Trophoblast cell (in vitro differentiated cells and primary cell): Measurements from ENCODE around the gene IL36RN.

Experiments
- DNase-seq, 2 donors: peaks; one replicate each; pipeline ENCODE4 v3.0.0-alpha.2; 2016
- H2AFZ ChIP-seq: 2 replicates; pipeline ENCODE4 v1.6.1; 2013; ENCODE audit warnings: low read length, moderate library complexity, mild to moderate bottlenecking; ENCODE audit not compliant: insufficient read depth, poor library complexity
- H2AK5ac ChIP-seq: 2 replicates; pipeline ENCODE4 v1.6.1; 2013; ENCODE audit warnings: mild to moderate bottlenecking, low read length
- H2BK120ac ChIP-seq: 2 replicates; pipeline ENCODE4 v1.6.1; 2013; ENCODE audit warnings: low read length, mild to moderate bottlenecking, moderate library complexity; ENCODE audit not compliant: insufficient read depth, poor library complexity
- H2BK12ac ChIP-seq: 2 replicates; pipeline ENCODE4 v1.6.1; 2013; ENCODE audit warnings: mild to moderate bottlenecking, low read length, moderate library complexity
- H2BK5ac ChIP-seq: 2 replicates; pipeline ENCODE4 v1.6.1; 2013; ENCODE audit warnings: low read length, low read depth, moderate library complexity, mild to moderate bottlenecking; ENCODE audit not compliant: poor library complexity
- H3K14ac ChIP-seq: 2 replicates; pipeline ENCODE4 v1.6.1; 2013; ENCODE audit warnings: mild to moderate bottlenecking, low read length
- H3K18ac ChIP-seq: 2 replicates; pipeline ENCODE4 v1.6.1; 2013; ENCODE audit warnings: mild to moderate bottlenecking, low read length
- H3K23ac ChIP-seq: 2 replicates; pipeline ENCODE4 v1.6.1; 2013; ENCODE audit warnings: low read length
- H3K27ac ChIP-seq: 2 replicates; pipeline ENCODE4 v1.5.1; 2013; ENCODE audit warnings: low read depth, mild to moderate bottlenecking, inconsistent platforms, low read length, moderate library complexity
- H3K27me3 ChIP-seq: 2 replicates; pipeline ENCODE4 v1.6.1; 2013; ENCODE audit warnings: inconsistent platforms, mild to moderate bottlenecking, low read length, moderate library complexity; ENCODE audit not compliant: insufficient read depth
- H3K36me3 ChIP-seq, 2 experiments: 1 replicate in 1 of 2; 2 replicates in 1 of 2; pipeline ENCODE4 v1.6.1; 2013; ENCODE audit warnings: low read length in 2 of 2, mild to moderate bottlenecking in 2 of 2, moderate library complexity in 1 of 2; ENCODE audit not compliant: insufficient read depth in 2 of 2, control insufficient read depth in 1 of 2
- H3K4ac ChIP-seq: 2 replicates; pipeline ENCODE4 v1.6.1; 2013; ENCODE audit warnings: low read depth, mild to moderate bottlenecking, low read length, moderate library complexity
- H3K4me1 ChIP-seq, 2 experiments: 1 replicate in 1 of 2; 2 replicates in 1 of 2; pipeline ENCODE4 v1.6.1; 2013; ENCODE audit warnings: low read length in 2 of 2, mild to moderate bottlenecking in 2 of 2, moderate library complexity in 1 of 2; ENCODE audit not compliant: insufficient read depth in 2 of 2, control insufficient read depth in 1 of 2
- H3K4me2 ChIP-seq: 2 replicates; pipeline ENCODE4 v1.6.1; 2013; ENCODE audit warnings: inconsistent platforms, mild to moderate bottlenecking, low read length, moderate library complexity
- H3K4me3 ChIP-seq: 2 replicates; pipeline ENCODE4 v1.5.1; 2013; ENCODE audit warnings: mild to moderate bottlenecking, low read depth, low read length, inconsistent platforms
- H3K79me1 ChIP-seq: one replicate; pipeline ENCODE4 v1.6.1; 2013; ENCODE audit warnings: low read length
- H3K79me2 ChIP-seq: 2 replicates; pipeline ENCODE4 v1.6.1; 2013; ENCODE audit warnings: low read length, mild to moderate bottlenecking; ENCODE audit not compliant: control insufficient read depth, insufficient read depth, poor library complexity
- H3K9ac ChIP-seq: 2 replicates; pipeline ENCODE4 v1.6.1; 2013; ENCODE audit warnings: mild to moderate bottlenecking, low read length
- H3K9me3 ChIP-seq: 2 replicates; pipeline ENCODE4 v1.6.1; 2013; ENCODE audit warnings: low read depth, mild to moderate bottlenecking, control low read depth, inconsistent platforms, low read length; ENCODE audit not compliant: insufficient read depth
- H4K12ac ChIP-seq: 2 replicates; pipeline ENCODE4 v1.6.1; 2013; ENCODE audit warnings: low read depth, mild to moderate bottlenecking, low read length, moderate library complexity
- H4K8ac ChIP-seq: 2 replicates; pipeline ENCODE4 v1.6.1; 2013; ENCODE audit warnings: low read depth, mild to moderate bottlenecking, low read length, moderate library complexity
- H4K91ac ChIP-seq: one replicate; pipeline ENCODE4 v1.6.1; 2013; ENCODE audit warnings: low read depth, mild to moderate bottlenecking, low read length, moderate library complexity
- WGBS: extraction: QIAGEN DNeasy Blood & Tissue Kit; methylation state at CpG from one replicate; pipeline ENCODE4 v1.1.7; 2013; ENCODE audit warnings: missing lambda C conversion rate; ENCODE audit not compliant: insufficient read length, insufficient coverage; ENCODE audit errors: extremely low coverage; 5-methylcytosine and 5-hydroxymethylcytosine counted together

The IL36RN gene

GRCh38 chr2:113079131-113079530, 20.1 kb downstream of the IL36RN start:
- DNase-seq, result peak; percentile 30 to 84
- Histone ChIP-seq H3K27me3 (no peaks in the 10 kb centered on the region), H3K4me1 (no peaks in the 10 kb centered on the region), H3K36me3 (no peaks in the 10 kb centered on the region), H4K8ac (no peak overlapping the region), H3K4ac (no peak overlapping the region), H3K18ac (no peak overlapping the region), H3K23ac (no peak overlapping the region), H3K9ac (no peak overlapping the region), H3K4me3 (no peak overlapping the region), H2AK5ac (no peak overlapping the region), H4K12ac (no peak overlapping the region), H3K14ac (no peak overlapping the region), H4K91ac (no peak overlapping the region), H3K79me1 (no peaks in the 10 kb centered on the region), H3K27ac (no peak overlapping the region), H2BK5ac (no peak overlapping the region), H2AFZ (no peak overlapping the region), H3K4me2 (no peak overlapping the region), H2BK12ac (no peak overlapping the region), H3K9me3 (no peaks in the 10 kb centered on the region), H3K79me2 (no peaks in the 10 kb centered on the region), H2BK120ac (no peak overlapping the region)
- WGBS, result no CpG with 5 or more reads among the region's 4 CpGs

GRCh38 chr2:113080134-113080533, 21.1 kb downstream of the IL36RN start:
- no peaks in the 10 kb centered on the region for H3K79me2 ChIP-seq
- no peaks in the 10 kb centered on the region for H3K4me1 ChIP-seq
- H2AFZ ChIP-seq, result no peak overlapping the region
- H4K12ac ChIP-seq, result no peak overlapping the region
- H3K9ac ChIP-seq, result no peak overlapping the region
- H3K14ac ChIP-seq, result no peak overlapping the region
- H3K79me1 ChIP-seq, result no peaks in the 10 kb centered on the region
- DNase-seq, result peak; percentile 50 to 71
- no peak overlapping the region for H3K27ac ChIP-seq
- no peak overlapping the region for H3K4me2 ChIP-seq
- no peak overlapping the region for H2BK120ac ChIP-seq
- H3K4ac ChIP-seq, result no peak overlapping the region
- WGBS, result no CpG with 5 or more reads among the region's 9 CpGs
- no peak overlapping the region for H2AK5ac ChIP-seq
- no peak overlapping the region for H2BK12ac ChIP-seq
- no peak overlapping the region for H2BK5ac ChIP-seq
- no peaks in the 10 kb centered on the region for H3K9me3 ChIP-seq
- H4K91ac ChIP-seq, result no peak overlapping the region
- H3K27me3 ChIP-seq, result no peaks in the 10 kb centered on the region
- no peaks in the 10 kb centered on the region for H3K36me3 ChIP-seq
- H3K23ac ChIP-seq, result no peak overlapping the region
- no peak overlapping the region for H4K8ac ChIP-seq
- H3K18ac ChIP-seq, result no peak overlapping the region
- H3K4me3 ChIP-seq, result no peak overlapping the region

DNA sequence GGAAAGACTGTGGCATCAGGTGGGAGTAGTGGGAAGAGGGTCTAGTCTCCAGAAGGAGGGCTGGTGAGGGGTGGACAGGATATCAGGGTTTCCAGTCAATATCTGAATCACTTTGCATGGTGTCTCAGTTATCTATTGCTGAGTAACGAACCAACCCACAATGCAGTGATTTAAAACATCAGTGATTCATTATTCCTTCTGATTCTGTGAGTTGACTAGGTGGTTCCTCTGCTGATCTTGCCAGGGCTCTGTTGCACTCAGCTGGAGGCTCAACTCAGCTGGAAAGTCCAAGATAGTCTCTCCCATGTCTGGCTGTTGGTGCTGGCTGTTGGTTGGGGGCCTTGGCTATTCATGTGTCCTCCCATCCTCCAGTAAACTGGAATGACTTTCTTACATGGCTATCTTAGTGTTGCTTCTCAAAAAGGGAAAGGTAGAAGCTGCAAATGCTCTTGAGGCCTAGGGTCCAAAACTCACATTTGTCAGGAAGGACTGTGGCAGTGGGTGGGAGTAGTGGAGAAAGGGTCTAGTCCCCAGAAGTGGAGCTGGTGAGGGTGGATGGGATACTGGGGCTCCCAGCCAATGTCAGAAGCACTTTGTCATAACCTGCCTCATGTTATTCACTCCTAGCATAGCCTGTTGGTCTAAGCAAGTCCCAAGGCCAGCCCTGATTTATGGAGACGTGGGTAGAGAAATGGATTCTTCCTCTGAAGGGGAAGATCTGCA, 22.7 kb downstream of the IL36RN start:
- Histone ChIP-seq H2AK5ac (no peak overlapping the region), H3K36me3 (no peaks in the 10 kb centered on the region), H3K9ac (no peak overlapping the region), H2AFZ (no peak overlapping the region), H3K23ac (no peak overlapping the region), H3K9me3 (no peaks in the 10 kb centered on the region), H2BK120ac (no peak overlapping the region), H3K79me2 (no peaks in the 10 kb centered on the region), H3K18ac (no peak overlapping the region), H4K91ac (no peak overlapping the region), H4K8ac (no peak overlapping the region), H3K27me3 (no peaks in the 10 kb centered on the region), H2BK5ac (no peak overlapping the region), H2BK12ac (no peak overlapping the region), H3K4ac (no peak overlapping the region), H3K14ac (no peak overlapping the region), H4K12ac (no peak overlapping the region), H3K4me2 (no peak overlapping the region), H3K27ac (no peak overlapping the region), H3K4me1 (no peaks in the 10 kb centered on the region), H3K79me1 (no peaks in the 10 kb centered on the region), H3K4me3 (no peak overlapping the region)
- no CpG with 5 or more reads among the region's 2 CpGs for WGBS
- no peak for DNase-seq

GRCh38 chr2:113083296-113083695, 24.3 kb downstream of the IL36RN start:
- no peak overlapping the region for H2BK12ac ChIP-seq
- H3K4ac ChIP-seq, result no peak overlapping the region
- H3K14ac ChIP-seq, result no peak overlapping the region
- no peak overlapping the region for H2BK120ac ChIP-seq
- no peak overlapping the region for H3K4me3 ChIP-seq
- DNase-seq, result peak; percentile 29 to 47
- H3K18ac ChIP-seq, result no peak overlapping the region
- no peak overlapping the region for H3K27ac ChIP-seq
- H4K91ac ChIP-seq, result no peak overlapping the region
- H3K4me2 ChIP-seq, result no peak overlapping the region
- H3K79me1 ChIP-seq, result no peaks in the 10 kb centered on the region
- no CpG with 5 or more reads among the region's 8 CpGs for WGBS
- H3K23ac ChIP-seq, result no peak overlapping the region
- no peaks in the 10 kb centered on the region for H3K4me1 ChIP-seq
- no peak overlapping the region for H4K12ac ChIP-seq
- no peaks in the 10 kb centered on the region for H3K9me3 ChIP-seq
- H2AFZ ChIP-seq, result no peak overlapping the region
- H2BK5ac ChIP-seq, result no peak overlapping the region
- no peaks in the 10 kb centered on the region for H3K79me2 ChIP-seq
- no peak overlapping the region for H4K8ac ChIP-seq
- H2AK5ac ChIP-seq, result no peak overlapping the region
- no peaks in the 10 kb centered on the region for H3K36me3 ChIP-seq
- H3K9ac ChIP-seq, result no peak overlapping the region
- no peaks in the 10 kb centered on the region for H3K27me3 ChIP-seq
